ENCODE results near the gene FGF3.

- TF ChIP-seq CTCF (IDR thresholded peaks at IDR 0.05; ENCODE audit: insufficient read depth, low read length, poor library complexity, severe bottlenecking) (no peak), EZH2phosphoT487 (conservative IDR thresholded peaks at IDR 0.05; ENCODE audit: low read length) (no peak)
Measured at GRCh38 chr11:69839516-69839915, 20.3 kb upstream of the FGF3 start.

Measured in SU-DHL-6 (cell line).